ENCODE data around the gene TMUB1.

Gene TMUB1

DNA sequence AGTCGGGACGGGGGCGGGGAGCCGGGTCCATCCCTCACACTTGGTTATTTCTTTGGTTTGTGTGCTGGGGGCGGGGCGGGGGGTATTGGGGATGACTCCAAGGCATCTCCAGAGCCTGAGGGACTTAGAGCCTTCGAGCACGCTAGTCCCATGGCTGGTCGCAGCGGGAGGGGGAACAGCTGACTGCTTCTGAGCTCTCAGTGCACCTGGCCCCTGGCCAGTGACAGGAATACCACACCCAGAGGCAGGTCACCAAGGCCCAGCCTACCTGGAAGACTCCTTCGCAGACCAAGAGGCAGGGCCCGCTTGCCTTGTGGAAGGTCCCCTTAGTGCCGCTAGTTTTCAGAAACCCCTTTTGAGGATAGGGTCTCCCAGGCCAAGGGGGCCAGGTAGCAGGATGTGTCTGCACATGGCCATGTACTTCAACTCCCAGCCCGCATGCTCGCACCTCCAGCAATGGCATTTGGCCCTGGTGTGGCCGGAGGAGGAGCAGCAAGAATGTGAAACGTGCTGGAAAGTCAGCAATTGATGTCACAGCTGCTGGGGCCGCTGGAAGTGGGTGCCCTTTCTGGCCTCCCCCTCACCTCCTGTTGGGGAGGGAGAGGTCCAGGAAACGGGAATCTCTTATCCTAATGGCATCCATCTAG lies 43.3 kb upstream of the TMUB1 start:
- Histone ChIP-seq H3K9ac (ENCODE audit: low read length) (no peak overlapping the region), H3K9me3 (ENCODE audit: control insufficient read depth, insufficient read depth, low read depth, low read length) (no peaks in the 10 kb centered on the region), H3K4me3 (ENCODE audit: low read depth, low read length) (peak overlapping the region; percentile 76), H3K4me1 (ENCODE audit: control insufficient read depth, insufficient read depth, low read length) (peaks cover 14% of the 10 kb centered on the region), H3K27me3 (ENCODE audit: control insufficient read depth, insufficient read depth, low read length) (peaks cover 28% of the 10 kb centered on the region), H3K36me3 (ENCODE audit: control insufficient read depth, insufficient read depth, low read length) (peaks cover 41% of the 10 kb centered on the region), H3K27ac (ENCODE audit: low read depth, low read length) (no peak overlapping the region)

DNA sequence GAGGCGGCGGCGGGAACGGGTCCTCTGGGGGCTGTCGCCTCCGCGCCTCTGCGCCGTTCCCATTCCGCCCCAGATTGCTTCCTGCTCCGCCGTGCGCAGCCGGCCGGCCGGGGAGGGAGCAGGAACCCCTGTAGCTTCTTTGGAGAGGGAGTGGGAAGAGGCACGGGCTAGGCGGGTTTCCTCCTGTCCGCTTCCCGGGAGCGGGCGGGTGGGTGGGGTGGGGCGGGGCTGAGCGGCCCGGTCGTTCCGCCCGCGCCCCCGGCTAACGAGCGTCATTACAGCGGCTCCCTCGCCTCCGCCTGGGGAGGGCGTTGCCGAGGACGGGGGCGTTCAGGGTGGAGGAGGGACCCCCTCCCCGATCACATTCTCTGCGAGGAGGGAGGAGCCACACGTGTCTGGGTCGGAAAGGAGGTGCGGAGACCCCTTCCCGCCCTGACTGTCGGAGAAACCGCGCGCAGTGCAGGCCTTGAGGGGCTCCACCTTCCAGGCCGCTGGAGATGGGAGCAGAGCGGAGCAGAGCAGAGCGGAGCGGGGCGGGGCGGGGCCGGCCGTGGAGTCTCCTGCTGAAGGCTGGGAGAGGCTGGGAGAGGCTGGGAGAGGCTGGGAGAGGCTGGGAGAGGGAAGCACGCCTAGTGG lies 42.7 kb upstream of the TMUB1 start:
- H3K9ac ChIP-seq (ENCODE audit: low read length): no peak overlapping the region
- no peaks in the 10 kb centered on the region for H3K9me3 ChIP-seq (ENCODE audit: control insufficient read depth, insufficient read depth, low read depth, low read length)
- no peak overlapping the region for H3K27ac ChIP-seq (ENCODE audit: low read depth, low read length)
- peak overlapping the region; percentile 76 for H3K4me3 ChIP-seq (ENCODE audit: low read depth, low read length)
- peaks cover 28% of the 10 kb centered on the region for H3K27me3 ChIP-seq (ENCODE audit: control insufficient read depth, insufficient read depth, low read length)
- H3K4me1 ChIP-seq (ENCODE audit: control insufficient read depth, insufficient read depth, low read length): peaks cover 14% of the 10 kb centered on the region
- H3K36me3 ChIP-seq (ENCODE audit: control insufficient read depth, insufficient read depth, low read length): peaks cover 41% of the 10 kb centered on the region

- peaks cover 28% of the 10 kb centered on the region for H3K27me3 ChIP-seq (ENCODE audit: control insufficient read depth, insufficient read depth, low read length)
- H3K27ac ChIP-seq (ENCODE audit: low read depth, low read length): no peak overlapping the region
- peaks cover 41% of the 10 kb centered on the region for H3K36me3 ChIP-seq (ENCODE audit: control insufficient read depth, insufficient read depth, low read length)
- H3K4me3 ChIP-seq (ENCODE audit: low read depth, low read length): peak overlapping the region; percentile 76
- H3K4me1 ChIP-seq (ENCODE audit: control insufficient read depth, insufficient read depth, low read length): peaks cover 14% of the 10 kb centered on the region
- H3K9ac ChIP-seq (ENCODE audit: low read length): no peak overlapping the region
- no peaks in the 10 kb centered on the region for H3K9me3 ChIP-seq (ENCODE audit: control insufficient read depth, insufficient read depth, low read depth, low read length)
These were observed 42.2 kb upstream of the TMUB1 start for GRCh38 chr7:151125470-151125845.

- H3K9me3 ChIP-seq (ENCODE audit: control insufficient read depth, insufficient read depth, low read depth, low read length): no peaks in the 10 kb centered on the region
- H3K27ac ChIP-seq (ENCODE audit: low read depth, low read length): no peak overlapping the region
- H3K27me3 ChIP-seq (ENCODE audit: control insufficient read depth, insufficient read depth, low read length): peaks cover 28% of the 10 kb centered on the region
- H3K36me3 ChIP-seq (ENCODE audit: control insufficient read depth, insufficient read depth, low read length): peaks cover 41% of the 10 kb centered on the region
- H3K4me3 ChIP-seq (ENCODE audit: low read depth, low read length): peak overlapping the region; percentile 76
- H3K4me1 ChIP-seq (ENCODE audit: control insufficient read depth, insufficient read depth, low read length): peaks cover 14% of the 10 kb centered on the region
- no peak overlapping the region for H3K9ac ChIP-seq (ENCODE audit: low read length)
These were observed 41.7 kb upstream of the TMUB1 start for GRCh38 chr7:151124899-151125399.

DNA sequence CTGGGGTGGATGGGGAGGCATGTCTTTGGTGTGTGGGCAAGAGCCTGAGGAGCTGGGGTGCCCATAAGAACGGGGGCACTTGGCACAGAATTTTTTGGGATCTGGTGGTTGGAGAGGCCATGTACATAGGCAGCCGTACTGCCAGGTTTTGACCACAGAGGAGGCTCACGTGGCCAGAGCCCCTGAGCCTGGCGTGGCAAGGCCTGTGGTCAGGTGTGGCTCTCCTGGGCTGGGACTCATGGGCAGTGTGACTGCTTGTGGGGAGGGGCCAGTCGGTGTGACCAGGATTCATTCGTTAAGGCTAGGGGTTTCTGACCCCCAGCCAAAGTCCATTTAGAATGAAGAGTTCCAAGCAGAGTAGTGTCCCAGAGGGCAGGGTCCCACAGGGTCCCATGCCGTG lies 41.2 kb upstream of the TMUB1 start:
- H3K4me3 ChIP-seq (ENCODE audit: low read depth, low read length): no peak overlapping the region
- peaks cover 42% of the 10 kb centered on the region for H3K36me3 ChIP-seq (ENCODE audit: control insufficient read depth, insufficient read depth, low read length)
- no peak overlapping the region for H3K9ac ChIP-seq (ENCODE audit: low read length)
- H3K27ac ChIP-seq (ENCODE audit: low read depth, low read length): no peak overlapping the region
- H3K9me3 ChIP-seq (ENCODE audit: control insufficient read depth, insufficient read depth, low read depth, low read length): no peaks in the 10 kb centered on the region
- H3K27me3 ChIP-seq (ENCODE audit: control insufficient read depth, insufficient read depth, low read length): peaks cover 28% of the 10 kb centered on the region
- H3K4me1 ChIP-seq (ENCODE audit: control insufficient read depth, insufficient read depth, low read length): peaks cover 14% of the 10 kb centered on the region

GRCh38 chr7:151123822-151124464 lies 40.6 kb upstream of the TMUB1 start:
- H3K9ac ChIP-seq (ENCODE audit: low read length): no peak overlapping the region
- H3K4me1 ChIP-seq (ENCODE audit: control insufficient read depth, insufficient read depth, low read length): peaks cover 14% of the 10 kb centered on the region
- H3K4me3 ChIP-seq (ENCODE audit: low read depth, low read length): no peak overlapping the region
- peaks cover 28% of the 10 kb centered on the region for H3K27me3 ChIP-seq (ENCODE audit: control insufficient read depth, insufficient read depth, low read length)
- no peaks in the 10 kb centered on the region for H3K9me3 ChIP-seq (ENCODE audit: control insufficient read depth, insufficient read depth, low read depth, low read length)
- peaks cover 46% of the 10 kb centered on the region for H3K36me3 ChIP-seq (ENCODE audit: control insufficient read depth, insufficient read depth, low read length)
- H3K27ac ChIP-seq (ENCODE audit: low read depth, low read length): no peak overlapping the region

DNA sequence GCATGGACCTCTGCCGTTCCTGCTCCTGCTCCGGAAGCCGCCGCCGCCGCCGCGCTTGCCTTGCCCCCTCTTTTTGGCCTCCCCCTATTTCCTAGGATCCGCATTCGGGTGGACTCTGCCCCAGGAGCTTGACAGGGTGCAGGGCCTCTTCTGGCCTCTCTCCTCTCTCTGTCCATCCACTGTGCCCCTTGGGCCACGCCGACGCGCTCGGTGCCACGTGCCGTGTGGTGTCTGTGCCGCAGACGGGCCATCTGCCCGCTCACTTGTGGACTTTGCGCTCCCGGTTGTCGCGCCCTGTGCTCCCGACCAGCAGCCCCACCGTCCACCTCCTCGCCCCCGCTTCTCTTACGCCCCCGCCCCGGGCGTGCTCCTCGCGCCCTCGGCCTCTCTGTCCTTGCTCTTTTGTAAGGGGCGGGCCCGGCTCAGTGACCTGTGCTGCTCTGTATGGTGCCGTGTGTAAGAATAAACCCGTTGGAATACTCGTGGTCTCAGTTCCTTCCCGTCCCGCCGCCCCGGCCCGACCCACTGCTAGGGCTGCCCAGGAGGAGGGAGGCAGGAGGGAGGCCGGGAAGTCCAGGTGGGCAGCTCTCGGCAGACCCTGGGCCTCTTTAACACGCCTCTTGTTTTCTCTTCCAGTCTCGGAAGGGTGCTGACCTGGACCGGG lies 40.0 kb upstream of the TMUB1 start:
- H3K27ac ChIP-seq (ENCODE audit: low read depth, low read length): no peak overlapping the region
- no peak overlapping the region for H3K9ac ChIP-seq (ENCODE audit: low read length)

DNA sequence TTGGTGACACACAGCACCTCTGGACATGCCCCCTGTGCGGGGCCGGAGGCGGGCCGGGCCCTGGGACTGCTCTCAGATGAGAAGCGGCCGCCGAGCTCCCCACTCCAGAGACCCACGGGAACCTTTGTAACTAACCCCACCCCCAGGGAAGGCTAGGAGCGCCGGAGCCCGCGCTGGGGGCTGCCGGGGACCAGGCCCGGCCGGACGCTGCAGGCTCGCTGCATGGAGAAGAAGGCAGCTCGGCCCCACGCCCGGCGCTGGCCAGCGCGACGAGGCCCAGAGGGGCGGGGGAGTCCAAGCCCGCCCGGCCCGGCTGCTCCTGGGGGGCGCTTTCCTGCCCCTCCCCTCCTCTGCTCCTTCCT lies 39.5 kb upstream of the TMUB1 start:
- H3K36me3 ChIP-seq (ENCODE audit: control insufficient read depth, insufficient read depth, low read length): peaks cover 46% of the 10 kb centered on the region
- H3K27ac ChIP-seq (ENCODE audit: low read depth, low read length): no peak overlapping the region
- H3K4me1 ChIP-seq (ENCODE audit: control insufficient read depth, insufficient read depth, low read length): peaks cover 14% of the 10 kb centered on the region

More for the DNA sequence above, 40.0 kb upstream of the TMUB1 start:
- Histone ChIP-seq H3K36me3 (ENCODE audit: control insufficient read depth, insufficient read depth, low read length) (peaks cover 46% of the 10 kb centered on the region), H3K9me3 (ENCODE audit: control insufficient read depth, insufficient read depth, low read depth, low read length) (no peaks in the 10 kb centered on the region), H3K4me3 (ENCODE audit: low read depth, low read length) (no peak overlapping the region), H3K27me3 (ENCODE audit: control insufficient read depth, insufficient read depth, low read length) (peaks cover 28% of the 10 kb centered on the region), H3K4me1 (ENCODE audit: control insufficient read depth, insufficient read depth, low read length) (peaks cover 14% of the 10 kb centered on the region)

DNA sequence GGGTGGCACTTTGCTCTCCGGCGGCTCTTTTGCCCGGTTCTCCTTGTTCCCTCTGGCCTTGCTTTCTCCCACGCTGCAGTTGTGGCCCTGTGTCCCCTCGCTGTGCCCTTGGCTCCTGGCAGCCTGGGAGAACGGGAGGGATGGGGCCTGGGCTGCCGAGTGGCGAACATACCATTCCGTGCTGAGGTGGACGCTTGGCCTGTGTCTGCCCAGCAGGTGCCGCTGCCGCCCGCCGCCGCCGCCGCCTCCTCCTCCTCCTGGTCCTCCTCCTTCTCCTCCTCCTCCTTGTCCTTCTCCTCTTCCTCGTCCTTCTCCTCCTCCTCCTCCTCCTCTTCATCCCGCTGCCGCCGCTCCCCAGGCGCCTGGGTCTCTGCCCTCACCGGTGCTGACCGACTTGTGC lies 39.0 kb upstream of the TMUB1 start:
- Histone ChIP-seq H3K9me3 (ENCODE audit: control insufficient read depth, insufficient read depth, low read depth, low read length) (no peaks in the 10 kb centered on the region), H3K9ac (ENCODE audit: low read length) (no peak overlapping the region), H3K36me3 (ENCODE audit: control insufficient read depth, insufficient read depth, low read length) (peaks cover 49% of the 10 kb centered on the region), H3K27ac (ENCODE audit: low read depth, low read length) (no peak overlapping the region), H3K4me1 (ENCODE audit: control insufficient read depth, insufficient read depth, low read length) (peaks cover 14% of the 10 kb centered on the region), H3K27me3 (ENCODE audit: control insufficient read depth, insufficient read depth, low read length) (peaks cover 20% of the 10 kb centered on the region), H3K4me3 (ENCODE audit: low read depth, low read length) (no peak overlapping the region)

More for the DNA sequence above, 39.5 kb upstream of the TMUB1 start:
- H3K27me3 ChIP-seq (ENCODE audit: control insufficient read depth, insufficient read depth, low read length): peaks cover 25% of the 10 kb centered on the region
- no peaks in the 10 kb centered on the region for H3K9me3 ChIP-seq (ENCODE audit: control insufficient read depth, insufficient read depth, low read depth, low read length)
- H3K9ac ChIP-seq (ENCODE audit: low read length): no peak overlapping the region
- no peak overlapping the region for H3K4me3 ChIP-seq (ENCODE audit: low read depth, low read length)

- Histone ChIP-seq H3K9me3 (ENCODE audit: control insufficient read depth, insufficient read depth, low read depth, low read length) (no peaks in the 10 kb centered on the region), H3K27ac (ENCODE audit: low read depth, low read length) (no peak overlapping the region), H3K4me1 (ENCODE audit: control insufficient read depth, insufficient read depth, low read length) (peaks cover 10% of the 10 kb centered on the region), H3K9ac (ENCODE audit: low read length) (no peak overlapping the region), H3K36me3 (ENCODE audit: control insufficient read depth, insufficient read depth, low read length) (peaks cover 52% of the 10 kb centered on the region), H3K4me3 (ENCODE audit: low read depth, low read length) (no peak overlapping the region), H3K27me3 (ENCODE audit: control insufficient read depth, insufficient read depth, low read length) (peaks cover 13% of the 10 kb centered on the region)
These were observed 38.3 kb upstream of the TMUB1 start for GRCh38 chr7:151121380-151122170.

Data from HUES6 (cell line).